Activated B cell treated with CpG ODN at 0.5 μM for 24 hours (primary cell): ENCODE results near the gene GOLGA6L2. TPM values are rescaled to one million over a fixed set of nuclear protein-coding genes. Genes with fewer than 3 reads are reported as not detected.
"Not testable (repeated sequence)": the region's sequence is repeated elsewhere in the genome, so short reads cannot be mapped to it uniquely, and the experiment has no call there.

Experiments
- ATAC-seq: fragments of 200-7000 bp; cut with Tn5 transposase; one replicate; pipeline ENCODE4 v1.10.0; 2021; ENCODE audit warnings: low read depth, mild to moderate bottlenecking, moderate library complexity
- CTCF ChIA-PET: fragments of 350-600 bp; sonication (Branson Sonifier 250); formaldehyde crosslinking; loops from one replicate; lab custom pipeline; 2021; ENCODE audit warnings: antibody characterized with exemption; lab: Charles Lee
- POLR2A ChIA-PET: fragments of 350-600 bp; sonication (Branson Sonifier 250); formaldehyde crosslinking; loops from one replicate; lab custom pipeline; 2021; ENCODE audit warnings: antibody characterized with exemption; lab: Charles Lee
- DNase-seq: peaks from one replicate; pipeline ENCODE4 v3.0.0; 2022
- H3K27ac Mint-ChIP-seq: one replicate; pipeline ENCODE4 v1.8.0; 2020; ENCODE audit warnings: mixed read lengths
- H3K27me3 Mint-ChIP-seq: one replicate; pipeline ENCODE4 v1.8.0; 2021; ENCODE audit warnings: mixed read lengths
- H3K36me3 Mint-ChIP-seq: one replicate; pipeline ENCODE4 v1.8.0; 2021; ENCODE audit warnings: low read depth, mixed read lengths
- H3K4me1 Mint-ChIP-seq: one replicate; pipeline ENCODE4 v1.8.0; 2021; ENCODE audit warnings: mixed read lengths
- H3K4me3 Mint-ChIP-seq: one replicate; pipeline ENCODE4 v1.8.0; 2020; ENCODE audit warnings: mild to moderate bottlenecking, mixed read lengths
- H3K9me3 Mint-ChIP-seq: one replicate; pipeline ENCODE4 v1.8.0; 2020; ENCODE audit warnings: mixed read lengths
- CTCF ChIP-seq: fragments of 200-600 bp; IDR thresholded peaks from one replicate; pipeline ENCODE4 v1.8.0; 2022; ENCODE audit warnings: antibody characterized with exemption, mild to moderate bottlenecking
- intact Hi-C: fragments of 100-400 bp; cut with micrococcal nuclease; formaldehyde crosslinking; loops from one replicate; pipeline ENCODE4 v1.15.1; 2024
- total RNA-seq: library from RNA; stranded (reverse); gene quantifications from 2 replicates; pipeline ENCODE4 v1.2.3, GENCODE V29; 2022

Gene GOLGA6L2
- total RNA-seq, 1 donor from 2014 or later: not detected

- ATAC-seq (peak; percentile 58), DNase-seq (no peak)
- H3K4me3 Mint-ChIP-seq: no peak overlapping the region
- CTCF ChIA-PET: no interaction called here
- intact Hi-C loops: no loop called here
- no peaks in the 10 kb centered on the region for H3K36me3 Mint-ChIP-seq
- H3K9me3 Mint-ChIP-seq: no peaks in the 10 kb centered on the region
- no peaks in the 10 kb centered on the region for H3K27me3 Mint-ChIP-seq
- TF ChIP-seq CTCF: no peak
- no peaks in the 10 kb centered on the region for H3K4me1 Mint-ChIP-seq
- POLR2A ChIA-PET: no interaction called here
- H3K27ac Mint-ChIP-seq: no peak overlapping the region
Measured at GRCh38 chr15:23416349-23417276, 30.4 kb downstream of the GOLGA6L2 start.

GRCh38 chr15:23415866-23416265 lies 31.2 kb downstream of the GOLGA6L2 start:
- H3K27ac Mint-ChIP-seq, H3K36me3 Mint-ChIP-seq, ATAC-seq, DNase-seq, intact Hi-C loops, H3K4me3 Mint-ChIP-seq, CTCF ChIA-PET, H3K4me1 Mint-ChIP-seq, H3K9me3 Mint-ChIP-seq, H3K27me3 Mint-ChIP-seq, POLR2A ChIA-PET: not testable (repeated sequence)

DNA sequence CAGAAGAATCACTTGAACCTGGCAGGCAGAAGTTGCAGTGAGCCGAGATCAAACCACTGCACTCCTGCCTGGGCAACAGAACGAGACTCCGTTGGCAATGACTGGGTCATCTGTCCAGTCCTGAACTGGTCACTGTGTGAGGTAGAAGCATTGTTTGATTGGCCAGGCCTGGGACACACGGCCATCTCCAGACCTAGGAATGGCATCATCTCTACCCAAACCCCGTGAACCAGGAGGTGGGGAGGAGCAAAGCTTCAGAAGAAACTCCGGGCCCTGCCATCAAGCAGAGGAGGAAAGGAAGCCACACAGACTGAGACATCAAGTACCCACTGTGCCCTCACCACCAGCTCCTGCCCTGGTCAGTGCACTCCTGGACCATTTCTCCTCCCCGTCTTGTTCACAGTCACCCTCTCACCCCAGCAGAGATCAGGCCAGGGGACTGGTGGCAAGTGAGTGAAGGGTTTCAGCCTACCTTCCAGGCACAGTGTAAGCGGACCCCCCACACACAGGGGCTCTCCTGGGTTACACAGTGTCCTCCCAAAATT lies 31.6 kb downstream of the GOLGA6L2 start:
- no peak for TF ChIP-seq CTCF
- ChIA-PET POLR2A (no interaction called here), CTCF (no interaction called here)
- H3K27ac Mint-ChIP-seq: no peak overlapping the region
- no peaks in the 10 kb centered on the region for H3K4me1 Mint-ChIP-seq
- H3K4me3 Mint-ChIP-seq: no peak overlapping the region
- H3K9me3 Mint-ChIP-seq: no peaks in the 10 kb centered on the region
- intact Hi-C loops: no loop called here
- DNase-seq: no peak
- H3K27me3 Mint-ChIP-seq: no peaks in the 10 kb centered on the region
- no peak for ATAC-seq
- H3K36me3 Mint-ChIP-seq: no peaks in the 10 kb centered on the region

DNA sequence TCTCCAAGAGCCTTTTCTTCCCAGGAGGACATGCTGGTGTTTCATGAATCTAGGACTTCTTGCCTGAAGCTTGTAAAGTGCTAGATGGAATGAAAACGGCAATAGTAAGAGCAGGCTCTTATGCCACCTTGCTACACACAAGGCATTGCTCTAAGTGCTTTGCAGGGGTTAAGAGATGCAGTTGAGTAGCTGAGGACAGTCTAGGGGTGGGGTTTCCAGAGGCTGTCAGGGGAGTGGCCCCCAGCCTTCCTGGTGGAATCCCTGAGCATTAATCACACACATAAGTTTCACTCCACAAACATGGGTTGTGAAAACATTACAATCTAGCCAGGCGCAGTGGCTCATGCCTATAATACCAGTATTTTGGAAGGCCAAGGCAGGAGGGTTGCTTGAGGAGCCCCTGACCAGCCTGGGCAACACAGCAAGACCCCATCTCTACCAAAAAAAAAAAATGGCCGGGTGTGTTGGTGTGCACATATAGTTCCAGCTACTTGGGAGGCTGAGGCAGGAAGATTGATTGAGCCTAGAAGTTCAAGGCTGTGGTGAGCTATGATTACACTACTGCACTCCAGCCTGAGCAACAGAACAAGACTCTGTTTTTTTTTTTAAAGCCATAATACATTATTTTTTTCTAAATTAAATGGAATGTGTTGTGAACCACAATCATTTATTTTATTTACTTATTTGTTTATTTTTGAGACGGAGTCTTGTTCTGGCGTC lies 34.0 kb downstream of the GOLGA6L2 start:
- ATAC-seq, H3K27ac Mint-ChIP-seq, intact Hi-C loops, DNase-seq, H3K9me3 Mint-ChIP-seq, CTCF ChIA-PET, H3K4me1 Mint-ChIP-seq, H3K4me3 Mint-ChIP-seq, POLR2A ChIA-PET, H3K36me3 Mint-ChIP-seq, H3K27me3 Mint-ChIP-seq: not testable (repeated sequence)

- ATAC-seq: no peak
Measured at GRCh38 chr15:23411841-23412240, 35.2 kb downstream of the GOLGA6L2 start.

More at GRCh38 chr15:23411841-23412240, 35.2 kb downstream of the GOLGA6L2 start:
- DNase-seq: no peak
- Mint-ChIP-seq H3K4me3 (no peak overlapping the region), H3K9me3 (peaks cover 3% of the 10 kb centered on the region), H3K4me1 (no peaks in the 10 kb centered on the region), H3K27me3 (no peaks in the 10 kb centered on the region), H3K27ac (no peak overlapping the region), H3K36me3 (no peaks in the 10 kb centered on the region)
- CTCF ChIA-PET: no interaction called here
- POLR2A ChIA-PET: no interaction called here
- TF ChIP-seq CTCF: no peak
- intact Hi-C loops: no loop called here
